Liver (tissue), 9 donors: ENCODE results near the gene RAD51B. TPM values are rescaled to one million over a fixed set of nuclear protein-coding genes. Genes with fewer than 3 reads are reported as not detected.

Experiments
- DNase-seq: peaks from one replicate; pipeline ENCODE4 v3.0.0-alpha.2; 2017; ENCODE audit warnings: low spot score
- H3K27ac ChIP-seq, 2 donors: one replicate each; pipeline ENCODE4 v1.7.0; 2013; ENCODE audit warnings: inconsistent platforms in 2 of 2, low read length in 2 of 2, control low read depth in 1 of 2, low read depth in 1 of 2, mild to moderate bottlenecking in 1 of 2
- H3K27me3 ChIP-seq, 4 donors: one replicate each; pipeline versions ENCODE4 v1.6.1 to v1.7.0; 2013; ENCODE audit warnings: low read length in 3 of 4, inconsistent platforms in 1 of 4, mild to moderate bottlenecking in 1 of 4, moderate library complexity in 1 of 4; ENCODE audit not compliant: control insufficient read depth in 4 of 4, insufficient read depth in 4 of 4
- H3K36me3 ChIP-seq, 4 donors: one replicate each; pipeline versions ENCODE4 v1.6.1 to v1.7.0; 2013; ENCODE audit warnings: low read length in 3 of 4, mild to moderate bottlenecking in 3 of 4, low read depth in 1 of 4, moderate library complexity in 1 of 4; ENCODE audit not compliant: control insufficient read depth in 4 of 4, insufficient read depth in 3 of 4
- H3K4me1 ChIP-seq, 4 donors: one replicate each; pipeline versions ENCODE4 v1.6.1 to v1.7.0; 2013; ENCODE audit warnings: low read length in 3 of 4, mild to moderate bottlenecking in 3 of 4, moderate library complexity in 1 of 4; ENCODE audit not compliant: control insufficient read depth in 4 of 4, insufficient read depth in 4 of 4
- H3K4me3 ChIP-seq, 3 donors: one replicate each; pipeline versions ENCODE4 v1.6.1 to v1.7.0; 2013; ENCODE audit warnings: low read length in 3 of 3, control low read depth in 1 of 3, low read depth in 1 of 3, mild to moderate bottlenecking in 1 of 3
- H3K9ac ChIP-seq, 2 donors: one replicate each; pipeline ENCODE4 v1.7.0; 2013; ENCODE audit warnings: low read length in 2 of 2, mild to moderate bottlenecking in 2 of 2, moderate library complexity in 2 of 2, control low read depth in 1 of 2, low read depth in 1 of 2
- H3K9me3 ChIP-seq, 4 donors: one replicate each; pipeline versions ENCODE4 v1.6.1 to v1.7.0; 2013; ENCODE audit warnings: low read length in 3 of 4; ENCODE audit not compliant: control insufficient read depth in 4 of 4
- EGR1 ChIP-seq, 2 donors: IDR thresholded peaks; 2 replicates each; pipeline ENCODE4 v1.6.1; 2016 to 2018; ENCODE audit warnings: antibody characterized with exemption in 2 of 2, low read depth in 2 of 2
- FOXA1 ChIP-seq: IDR thresholded peaks from 2 replicates; pipeline ENCODE4 v1.6.1; 2016; ENCODE audit warnings: antibody characterized with exemption
- FOXA2 ChIP-seq: IDR thresholded peaks from 2 replicates; pipeline ENCODE4 v1.6.1; 2016; ENCODE audit warnings: antibody characterized with exemption
- GABPA ChIP-seq, 2 donors: IDR thresholded peaks in 1 of 2; conservative IDR thresholded peaks in 1 of 2; 2 replicates each; pipeline ENCODE4 v1.6.1; 2016; ENCODE audit warnings: antibody characterized with exemption in 2 of 2, mild to moderate bottlenecking in 1 of 2, moderate library complexity in 1 of 2
- HNF4A ChIP-seq, 2 donors: conservative IDR thresholded peaks; 2 replicates each; pipeline ENCODE4 v1.6.1; 2016; ENCODE audit warnings: antibody characterized with exemption in 2 of 2, mild to moderate bottlenecking in 2 of 2
- HNF4G ChIP-seq: IDR thresholded peaks from 2 replicates; pipeline ENCODE4 v1.6.1; 2016; ENCODE audit warnings: antibody characterized with exemption
- MAX ChIP-seq: IDR thresholded peaks from 2 replicates; pipeline ENCODE4 v1.6.1; 2016; ENCODE audit warnings: antibody characterized with exemption
- NR2F2 ChIP-seq: IDR thresholded peaks from 2 replicates; pipeline ENCODE4 v1.6.1; 2016; ENCODE audit warnings: antibody characterized with exemption
- RAD21 ChIP-seq, 2 donors: IDR thresholded peaks; 2 replicates each; pipeline ENCODE4 v1.6.1; 2016; ENCODE audit warnings: antibody characterized with exemption in 2 of 2, mild to moderate bottlenecking in 2 of 2
- RXRA ChIP-seq, 2 donors: IDR thresholded peaks; 2 replicates each; pipeline ENCODE4 v1.6.1; 2017 to 2018; ENCODE audit warnings: antibody characterized with exemption in 2 of 2, mild to moderate bottlenecking in 1 of 2
- SP1 ChIP-seq: IDR thresholded peaks from 2 replicates; pipeline ENCODE4 v1.6.1; 2018; ENCODE audit warnings: antibody characterized with exemption, mild to moderate bottlenecking
- TAF1 ChIP-seq: conservative IDR thresholded peaks from 2 replicates; pipeline ENCODE4 v1.6.1; 2016; ENCODE audit warnings: antibody characterized with exemption, mild to moderate bottlenecking
- YY1 ChIP-seq: IDR thresholded peaks from 2 replicates; pipeline ENCODE4 v1.6.1; 2016; ENCODE audit warnings: antibody characterized with exemption, mild to moderate bottlenecking
- ZBTB33 ChIP-seq: IDR thresholded peaks from 2 replicates; pipeline ENCODE4 v1.6.1; 2016; ENCODE audit warnings: antibody characterized with exemption
- WGBS: extraction: QIAGEN DNeasy Blood & Tissue Kit; methylation state at CpG from one replicate; pipeline ENCODE4 v1.1.7; 2013; 5-methylcytosine and 5-hydroxymethylcytosine counted together
- polyA plus RNA-seq, 2 donors: library from polyadenylated mRNA; stranded (reverse) in 1 of 2; unstranded in 1 of 2; fragments of 200-250 nt in 1 of 2; fragments of >200 nt in 1 of 2; fragmentation: Nextera tagmentation in 1 of 2; extraction: Ambion mirVana in 1 of 2; gene quantifications; one replicate each; pipeline versions ENCODE4 v1.2.1 to v1.2.3, GENCODE V29; 2013 to 2015
- total RNA-seq, 2 donors: library from RNA; depleted of rRNA; stranded (reverse); fragments of >200 nt; gene quantifications; one replicate each; pipeline ENCODE4 v1.2.3, GENCODE V29; 2014
- donor health status: healthy.
- donor health status: healthy.
- donor health status: healthy.
- donor health status: healthy.
- donor health status: healthy.

Gene RAD51B
- total and polyA plus RNA-seq, 4 donors, result 0.81 to 12.9 (median 2.4) TPM

- TF ChIP-seq GABPA (IDR thresholded peaks at IDR 0.05 in 1 of 2, conservative IDR thresholded peaks at IDR 0.05 in 1 of 2), result no peak
- TF ChIP-seq TAF1, result no peak
- no peak for TF ChIP-seq SP1
- TF ChIP-seq EGR1 (IDR thresholded peaks at IDR 0.05; ENCODE audit: low read depth in 2 of 2), result no peak
- no peak for TF ChIP-seq HNF4G
- no peak for TF ChIP-seq YY1
- TF ChIP-seq FOXA2, result no peak
- no peak for TF ChIP-seq NR2F2
- no peak for TF ChIP-seq MAX
- no peak for TF ChIP-seq HNF4A (conservative IDR thresholded peaks at IDR 0.05)
- no peak overlapping the region for H3K4me3 ChIP-seq
- no peak overlapping the region for H3K27ac ChIP-seq
- H3K9me3 ChIP-seq, result no peaks in the 10 kb centered on the region
- no peak overlapping the region for H3K9ac ChIP-seq
- no peaks in the 10 kb centered on the region for H3K4me1 ChIP-seq
- 87% methylated on average over 4 of the region's 4 CpGs for WGBS
- no peak for DNase-seq
- no peaks in the 10 kb centered on the region for H3K27me3 ChIP-seq
- no peaks in the 10 kb centered on the region for H3K36me3 ChIP-seq
Measured at GRCh38 chr14:68606644-68607043, 787.1 kb downstream of the RAD51B start.

- Histone ChIP-seq H3K27me3 (no peaks in the 10 kb centered on the region), H3K4me1 (no peaks in the 10 kb centered on the region), H3K9ac (no peak overlapping the region), H3K36me3 (no peaks in the 10 kb centered on the region), H3K9me3 (no peaks in the 10 kb centered on the region), H3K4me3 (no peak overlapping the region), H3K27ac (peak overlapping the region; percentile 13 to 47)
- no peak for TF ChIP-seq FOXA1
- TF ChIP-seq RAD21 (IDR thresholded peaks at IDR 0.05), result peak in 1 of 2 donors; percentile 6
- DNase-seq, result no peak
- 62% methylated on average over 17 of the region's 17 CpGs for whole genome bisulfite sequencing
Measured at GRCh38 chr14:68607081-68607866, 787.7 kb downstream of the RAD51B start.

GRCh38 chr14:68607867-68608573, 788.4 kb downstream of the RAD51B start:
- Histone ChIP-seq H3K9ac (no peak overlapping the region), H3K27me3 (no peaks in the 10 kb centered on the region), H3K27ac (peak overlapping the region; percentile 13 to 47), H3K4me1 (no peaks in the 10 kb centered on the region), H3K9me3 (no peaks in the 10 kb centered on the region), H3K36me3 (no peaks in the 10 kb centered on the region), H3K4me3 (no peak overlapping the region)
- TF ChIP-seq EGR1 (IDR thresholded peaks at IDR 0.05; ENCODE audit: low read depth in 2 of 2) (no peak), RXRA (IDR thresholded peaks at IDR 0.05) (peak in 1 of 2 donors; percentile 15)
- no peak for DNase-seq
- WGBS, result 81% methylated on average over 14 of the region's 14 CpGs

- Histone ChIP-seq H3K27me3 (no peaks in the 10 kb centered on the region), H3K9me3 (no peaks in the 10 kb centered on the region), H3K4me1 (no peaks in the 10 kb centered on the region), H3K27ac (no peak overlapping the region), H3K9ac (no peak overlapping the region), H3K4me3 (no peak overlapping the region), H3K36me3 (no peaks in the 10 kb centered on the region)
- DNase-seq, result no peak
- TF ChIP-seq FOXA2, result no peak
- TF ChIP-seq EGR1 (IDR thresholded peaks at IDR 0.05; ENCODE audit: low read depth in 2 of 2), result no peak
- TF ChIP-seq RAD21 (IDR thresholded peaks at IDR 0.05), result no peak
- TF ChIP-seq ZBTB33, result no peak
- no peak for TF ChIP-seq RXRA (IDR thresholded peaks at IDR 0.05)
- WGBS, result 95% methylated on average over 4 of the region's 4 CpGs
Measured at GRCh38 chr14:68608574-68608962, 789.0 kb downstream of the RAD51B start.
